HS-27A (cell line): Measurements from ENCODE around the gene DNAJB13.

ENCODE experiments used
- DNase-seq: peaks from one replicate; pipeline ENCODE4 v3.0.0-alpha.2; 2012; ENCODE audit warnings: low read depth, missing footprints

DNAJB13 gene

DNA sequence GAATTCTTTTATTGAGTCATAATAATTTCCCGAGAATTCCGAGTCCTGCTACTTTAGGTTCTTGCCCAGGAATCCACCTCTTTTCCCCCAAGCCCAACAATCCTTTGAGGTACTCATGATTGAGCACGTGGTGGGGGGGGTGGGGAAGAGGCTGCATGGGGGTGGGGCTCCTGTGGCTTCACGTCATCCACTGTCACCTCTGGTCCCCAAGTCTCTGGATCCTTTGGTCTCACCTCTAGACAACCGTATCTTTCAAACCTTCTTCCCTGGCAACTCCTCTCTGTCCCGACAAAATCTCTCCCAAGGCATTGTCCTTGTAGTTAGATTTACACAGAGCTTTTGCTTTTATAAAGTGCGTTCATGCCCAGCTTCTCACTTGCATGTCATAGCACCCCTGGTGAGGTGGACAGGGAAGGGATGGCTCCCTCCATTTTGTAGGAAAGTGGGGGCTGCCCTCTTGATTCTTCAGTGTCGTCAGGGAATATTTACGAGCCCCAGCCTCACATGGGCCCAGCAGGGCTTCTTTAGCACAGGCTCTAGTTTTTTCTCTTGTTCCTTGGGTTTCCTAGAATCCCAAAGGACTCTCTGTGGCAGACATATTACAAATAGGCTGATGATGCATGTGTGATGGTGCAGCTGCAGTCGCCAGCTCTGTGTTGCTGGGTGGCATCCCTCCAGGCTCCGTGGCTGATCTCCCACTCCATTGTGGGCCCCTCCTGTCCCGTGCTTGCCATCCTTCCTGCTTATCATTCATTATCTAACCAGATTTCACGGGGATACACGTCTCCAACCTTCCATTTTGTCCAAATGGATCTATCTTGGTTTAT, 49.7 kb downstream of the DNAJB13 start:
- no peak for DNase-seq

DNA sequence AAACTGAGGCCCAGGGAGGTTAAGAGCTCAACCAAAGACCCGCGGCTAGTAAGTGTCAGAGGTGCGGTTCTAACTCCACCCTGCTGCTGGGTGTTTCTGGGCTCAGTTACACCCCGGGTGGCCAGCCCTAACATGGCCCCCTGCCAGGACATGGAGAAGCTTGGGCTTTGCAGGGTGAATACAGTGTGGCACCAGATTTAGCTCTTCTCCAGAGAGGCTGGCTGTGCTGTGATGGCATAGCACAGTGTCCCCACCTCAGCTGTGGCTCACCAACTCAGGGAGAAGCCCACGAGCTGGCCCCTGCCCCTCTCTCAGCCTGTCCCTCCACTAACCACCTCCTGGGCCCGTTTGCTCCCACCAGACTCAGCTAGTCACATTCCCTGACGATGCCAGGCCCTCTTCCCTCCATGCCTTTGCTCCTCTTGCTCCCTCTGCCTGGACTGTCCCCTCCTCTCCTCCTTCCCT, 51.0 kb downstream of the DNAJB13 start:
- no peak for DNase-seq

DNA sequence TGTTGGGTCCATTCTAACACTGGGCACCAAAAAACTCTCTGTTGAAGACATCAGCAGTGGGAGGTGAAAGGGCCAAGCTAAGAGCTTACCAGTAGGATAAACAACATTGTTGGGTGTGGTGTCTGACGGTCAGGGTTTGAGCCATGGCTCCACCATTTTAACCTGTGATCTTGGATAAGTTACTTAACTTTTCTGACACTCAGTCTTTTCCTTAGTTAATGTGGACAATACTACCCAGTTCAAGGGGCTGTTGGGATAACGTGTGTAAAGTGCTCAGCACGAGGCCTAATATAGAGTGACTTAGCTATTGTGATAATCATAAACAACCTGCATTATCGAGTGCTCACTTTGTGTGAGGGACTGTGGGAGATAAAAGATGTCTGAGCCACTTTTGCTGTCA, 52.0 kb downstream of the DNAJB13 start:
- DNase-seq = no peak

DNA sequence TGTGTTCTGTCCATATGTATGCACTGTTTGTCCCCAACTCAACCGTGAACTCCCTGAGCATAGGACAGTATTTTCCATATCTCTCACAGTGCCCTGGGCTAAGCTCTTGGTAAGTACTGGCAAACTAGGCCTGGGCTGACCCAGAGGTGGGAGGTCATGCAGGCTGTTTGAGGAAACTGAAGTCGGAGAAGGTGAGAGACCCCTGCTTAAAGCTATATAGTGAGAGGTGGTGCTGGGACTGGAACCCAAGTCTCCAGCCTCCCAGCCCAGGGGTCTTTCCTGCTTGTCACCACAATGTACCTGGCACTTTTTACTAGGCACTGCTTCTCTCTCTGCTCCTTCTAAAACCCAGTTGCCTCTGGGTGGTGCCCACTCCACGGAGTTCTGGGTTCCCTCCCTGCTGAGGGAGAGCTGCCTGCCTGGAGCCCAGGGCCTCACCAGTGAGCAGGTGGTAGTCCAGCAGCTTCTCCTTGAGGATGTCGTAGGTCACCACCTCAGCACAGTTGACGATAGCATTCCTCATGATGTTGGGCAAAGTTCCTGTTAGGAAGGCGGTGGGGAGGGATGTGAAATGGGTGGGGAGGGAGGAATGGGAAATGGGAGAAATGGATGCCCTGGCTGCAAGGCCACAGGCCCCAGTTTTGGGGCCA, 53.3 kb downstream of the DNAJB13 start:
- DNase-seq = no peak

DNA sequence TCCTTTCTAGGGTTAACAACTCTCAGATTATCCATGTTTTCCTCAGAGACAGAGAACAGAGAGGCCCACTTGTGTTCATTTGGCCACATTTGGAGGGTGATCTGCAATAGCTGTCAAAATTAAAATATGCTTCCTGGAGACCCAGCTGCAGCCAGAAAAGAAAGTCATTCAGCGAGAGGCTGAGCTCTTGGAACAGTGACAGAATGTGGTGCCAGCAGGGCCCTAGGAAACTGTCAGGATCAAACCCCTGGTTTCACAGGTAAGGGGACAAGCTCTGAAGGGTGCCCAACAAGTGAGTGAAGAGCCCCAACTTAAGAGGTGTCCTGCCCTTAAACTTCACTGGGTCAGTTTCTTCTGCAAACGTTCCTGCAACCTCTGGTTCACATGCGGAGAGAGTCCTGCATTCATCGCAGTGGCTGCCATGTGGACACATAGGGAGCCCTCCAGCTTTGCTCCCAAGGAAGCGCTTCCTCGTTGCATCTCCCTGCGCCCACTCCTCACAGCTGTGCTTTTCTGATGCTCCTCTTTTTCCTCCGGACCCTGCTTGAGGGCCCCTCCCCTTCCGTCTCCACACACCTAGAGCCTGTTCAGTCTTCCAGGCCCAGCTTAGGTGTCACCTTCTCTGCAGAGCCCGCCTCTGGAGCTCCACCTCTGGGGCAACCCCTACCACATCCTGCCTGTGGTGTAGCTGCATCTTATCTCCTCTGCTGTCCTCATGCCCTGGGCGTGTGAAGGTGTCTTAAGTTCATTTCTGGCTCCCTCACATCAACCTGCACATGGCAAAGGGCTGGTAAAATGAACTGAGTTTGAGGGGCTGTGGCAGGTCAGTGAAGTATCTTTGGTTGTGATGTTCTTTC, 54.2 kb downstream of the DNAJB13 start:
- no peak for DNase-seq

DNA sequence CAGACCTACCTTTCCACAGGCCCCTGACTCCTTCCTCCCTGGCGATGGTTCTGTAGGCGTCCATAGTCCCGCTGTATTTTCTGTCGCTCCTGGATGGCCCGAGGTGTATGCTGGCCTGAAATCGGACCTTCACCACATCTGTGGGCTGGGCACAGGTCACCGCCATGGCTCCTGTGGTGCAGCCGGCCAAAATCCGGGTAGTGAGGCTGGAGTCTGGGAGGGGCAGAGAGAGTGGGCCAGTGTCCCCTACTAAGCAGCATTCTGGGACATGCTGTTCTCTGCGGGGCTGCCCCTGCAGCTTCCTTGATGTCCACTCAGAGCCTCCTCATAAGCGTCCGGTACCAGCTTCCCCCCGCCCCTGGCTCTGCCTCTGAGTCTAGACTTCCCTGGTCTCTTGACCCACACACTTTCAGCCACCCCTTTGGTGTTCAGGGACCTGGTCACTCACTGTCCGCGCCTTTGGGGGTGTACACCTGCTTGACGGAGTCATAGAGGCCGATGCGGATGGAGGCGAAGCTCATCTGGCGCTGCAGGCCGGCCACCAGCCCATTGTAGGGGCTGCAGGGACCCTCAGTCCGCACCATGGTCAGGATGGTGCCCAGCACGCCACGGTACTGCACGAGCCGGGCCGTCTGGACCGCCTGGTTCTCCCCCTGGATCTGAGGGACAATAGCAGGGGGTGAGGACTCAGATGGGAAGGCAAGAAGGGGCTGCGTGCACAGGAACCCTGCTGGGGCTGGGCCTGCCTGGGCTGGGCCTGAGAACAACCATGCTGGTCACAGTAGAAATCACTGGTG, 55.1 kb downstream of the DNAJB13 start:
- DNase-seq = no peak

DNA sequence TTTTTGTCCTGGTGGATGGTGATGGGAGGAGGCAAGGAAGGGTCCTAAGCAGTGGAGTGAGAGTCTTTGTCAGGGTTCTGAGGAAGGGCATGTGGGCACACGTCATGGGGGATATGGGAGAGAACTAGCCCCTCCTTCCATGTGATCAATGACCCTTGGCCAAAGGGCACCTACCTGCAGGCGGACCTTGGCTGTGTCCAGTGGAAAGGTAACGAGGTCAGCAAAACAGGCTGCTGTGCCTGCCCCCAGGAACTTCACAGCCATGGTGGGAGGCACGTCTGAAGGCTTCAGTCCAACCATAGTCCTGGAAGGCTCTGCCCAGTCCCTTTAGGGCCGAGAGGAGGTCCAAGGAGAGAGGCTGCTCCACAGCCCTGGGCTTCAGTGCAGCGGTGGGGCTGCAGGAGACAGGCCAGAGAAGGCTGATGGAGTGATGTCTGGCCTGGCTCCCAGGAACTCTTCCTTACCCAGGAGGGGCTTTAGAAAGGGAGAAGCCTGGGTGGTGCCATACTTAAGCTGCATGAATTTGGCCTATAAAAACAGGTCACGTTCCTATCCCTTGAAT, 56.0 kb downstream of the DNAJB13 start:
- no peak for DNase-seq

DNA sequence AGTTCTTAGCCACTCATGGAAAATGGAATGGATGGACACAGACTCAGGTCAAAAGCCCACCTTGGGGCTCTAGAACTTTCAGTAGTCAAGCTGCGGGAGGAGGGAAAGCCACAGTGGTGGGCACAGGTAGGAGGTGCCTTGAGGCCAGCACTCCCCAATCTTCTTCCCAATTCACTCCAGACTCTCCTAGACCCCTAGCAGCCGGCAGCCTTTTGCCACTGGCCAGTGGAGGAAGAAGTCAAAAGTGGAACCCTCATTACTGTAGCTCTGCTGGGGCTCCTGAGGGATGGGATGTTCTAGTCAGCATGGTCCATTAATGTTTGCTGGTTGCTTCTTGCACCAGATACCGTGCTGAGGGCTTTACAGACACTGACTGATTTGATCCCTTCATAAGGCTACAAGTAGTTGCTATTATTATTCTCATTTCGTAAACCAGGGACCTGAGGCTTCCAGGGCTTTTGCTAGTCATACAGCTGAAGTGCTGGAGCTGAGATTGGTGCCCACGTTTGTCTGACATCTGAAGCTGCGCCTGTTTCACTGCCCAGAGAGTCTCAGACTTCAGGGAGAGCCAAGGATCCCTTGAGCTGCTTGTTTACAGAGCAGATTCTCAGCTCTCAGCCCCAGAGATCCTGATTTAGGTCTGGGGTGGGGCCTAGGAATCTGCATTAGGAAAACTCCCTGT, 57.0 kb downstream of the DNAJB13 start:
- no peak for DNase-seq

DNA sequence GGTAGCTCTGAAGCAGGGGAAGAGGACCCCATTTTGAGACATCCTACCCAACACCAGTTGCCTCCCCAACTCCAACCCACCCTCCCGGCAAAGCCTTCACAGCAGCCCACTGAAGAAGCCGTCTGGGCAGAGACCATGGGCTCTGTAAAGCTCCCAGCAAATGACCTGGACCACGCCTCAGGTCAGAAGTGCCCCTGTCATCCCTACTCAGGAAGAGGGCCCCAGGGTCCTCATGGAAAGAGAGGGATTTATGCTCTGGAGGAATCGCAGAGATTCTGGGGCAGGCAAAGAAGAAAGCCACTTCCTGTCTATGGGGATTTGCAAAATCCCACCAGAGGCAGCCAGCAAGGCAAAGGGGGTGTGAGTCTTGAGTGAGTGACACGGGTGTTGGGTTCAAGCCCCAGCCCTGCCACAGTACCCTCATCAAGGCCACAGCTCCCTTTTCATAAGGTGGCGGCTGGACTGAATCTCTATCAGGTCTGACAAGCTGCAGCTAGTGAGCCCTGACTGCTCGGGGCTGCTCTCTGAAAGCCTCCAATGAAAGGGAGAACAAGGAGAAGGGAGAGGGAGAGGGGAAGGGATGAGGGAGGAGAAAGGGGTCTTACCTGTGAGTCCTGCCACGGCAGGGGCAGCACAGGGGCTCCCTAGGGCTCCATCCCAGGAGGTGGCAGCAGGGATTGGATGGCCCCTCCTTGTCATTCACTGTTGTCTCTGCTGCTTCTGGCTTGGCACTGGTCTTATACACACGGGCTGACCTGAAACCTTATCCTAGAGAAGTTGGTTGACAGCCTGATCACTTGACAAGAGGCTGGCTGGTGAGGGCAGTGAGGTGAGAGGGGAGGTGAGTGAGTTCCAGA, 57.8 kb downstream of the DNAJB13 start, which contains the start of gene UCP3:
Gene UCP3, minus strand, starts transcription at position 713 of the 857 bp plus-strand sequence. CDS start 2,043 bp downstream, outside the sequence.
- DNase-seq = no peak

DNA sequence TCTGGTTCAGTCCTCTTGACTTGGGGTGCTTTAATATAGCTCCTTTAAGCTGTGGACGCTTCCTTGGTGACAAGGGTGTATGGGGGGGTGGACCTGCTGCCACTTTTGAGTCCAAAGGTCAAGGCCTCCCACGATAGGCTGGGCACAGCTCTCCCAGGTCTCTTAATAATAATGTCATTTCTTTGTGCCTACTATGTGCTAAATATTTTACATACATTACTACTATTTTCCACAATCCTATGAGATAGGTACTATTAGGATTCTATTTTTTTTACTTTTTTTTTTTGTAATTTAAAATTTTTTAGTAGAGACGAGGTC, 58.4 kb downstream of the DNAJB13 start:
- DNase-seq = no peak

DNA sequence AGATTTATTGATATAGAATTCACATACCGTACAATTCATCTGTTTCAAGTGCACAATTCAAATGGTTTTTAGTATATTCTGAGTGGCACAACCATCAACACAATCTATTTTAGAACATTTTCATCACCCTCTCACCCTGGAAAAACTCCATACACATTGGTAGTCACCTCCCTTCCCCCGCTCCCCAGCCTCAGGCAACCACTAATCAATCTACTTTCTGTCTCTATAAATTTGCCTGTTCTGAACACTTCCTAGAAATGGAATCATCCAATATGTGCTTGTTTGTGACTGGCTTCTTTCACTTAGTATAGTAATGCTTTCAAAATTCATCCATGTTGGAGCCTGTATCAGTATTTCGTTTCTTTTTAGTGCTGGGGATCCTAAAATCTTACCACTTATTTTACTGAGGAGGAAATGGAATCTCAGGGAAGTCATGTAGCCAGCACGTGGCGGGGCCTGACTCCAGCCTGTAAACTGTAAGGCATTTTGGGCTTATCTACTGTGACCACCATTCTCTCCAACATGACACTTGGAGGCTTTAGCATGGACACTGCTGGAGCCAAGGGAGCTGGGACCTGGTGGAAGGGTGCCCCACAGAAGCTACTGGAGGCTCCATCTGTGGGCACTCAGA, 59.0 kb downstream of the DNAJB13 start:
- no peak for DNase-seq

DNA sequence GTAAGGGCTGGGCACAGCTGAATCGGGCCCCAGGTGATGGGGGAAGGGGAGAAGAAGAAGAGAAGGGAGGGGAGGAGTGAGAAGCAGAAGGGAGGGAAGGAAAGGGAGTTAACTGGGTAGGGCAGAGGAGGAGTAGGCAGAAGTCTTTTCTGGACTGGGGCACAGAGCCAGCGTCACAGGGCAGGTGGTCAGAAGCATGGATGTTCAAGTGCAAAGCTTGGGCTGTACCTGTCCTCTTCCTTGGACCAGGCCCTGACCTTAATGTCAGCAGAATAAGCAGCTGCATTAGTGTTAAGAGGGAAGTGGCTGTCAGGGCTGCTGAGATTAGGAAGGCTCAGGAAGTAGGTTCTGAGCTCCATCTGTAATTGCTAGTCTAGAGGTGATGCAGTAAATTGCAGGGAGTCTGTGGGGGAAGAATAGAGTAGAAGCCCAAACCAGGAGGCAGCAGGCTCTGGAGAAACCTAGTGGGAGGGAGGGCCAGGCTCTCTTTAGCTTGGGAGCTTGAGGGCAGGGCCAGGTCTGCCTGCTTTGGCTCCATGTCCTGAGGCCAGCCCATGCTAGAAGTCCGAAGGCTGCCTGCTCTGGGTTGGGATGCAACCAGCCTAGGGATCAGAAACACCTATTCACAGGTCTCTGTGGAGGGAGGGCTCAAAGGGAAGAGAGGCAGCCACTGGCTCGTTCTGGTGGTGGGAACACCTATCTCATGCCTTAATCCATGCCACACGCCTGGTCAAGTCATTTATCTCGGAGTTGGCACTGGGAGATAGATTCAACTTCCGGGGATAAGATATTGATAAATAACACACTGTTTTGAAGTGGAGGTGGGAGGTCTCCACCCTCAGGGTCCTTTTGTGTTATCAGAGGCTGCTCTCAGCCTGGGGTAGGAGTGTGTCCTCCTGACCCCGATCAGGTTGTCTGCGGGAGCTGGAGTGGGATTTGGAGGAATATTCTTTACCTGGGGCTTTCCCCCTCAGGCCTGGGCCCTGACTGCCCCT, 59.8 kb downstream of the DNAJB13 start:
- DNase-seq = no peak

DNA sequence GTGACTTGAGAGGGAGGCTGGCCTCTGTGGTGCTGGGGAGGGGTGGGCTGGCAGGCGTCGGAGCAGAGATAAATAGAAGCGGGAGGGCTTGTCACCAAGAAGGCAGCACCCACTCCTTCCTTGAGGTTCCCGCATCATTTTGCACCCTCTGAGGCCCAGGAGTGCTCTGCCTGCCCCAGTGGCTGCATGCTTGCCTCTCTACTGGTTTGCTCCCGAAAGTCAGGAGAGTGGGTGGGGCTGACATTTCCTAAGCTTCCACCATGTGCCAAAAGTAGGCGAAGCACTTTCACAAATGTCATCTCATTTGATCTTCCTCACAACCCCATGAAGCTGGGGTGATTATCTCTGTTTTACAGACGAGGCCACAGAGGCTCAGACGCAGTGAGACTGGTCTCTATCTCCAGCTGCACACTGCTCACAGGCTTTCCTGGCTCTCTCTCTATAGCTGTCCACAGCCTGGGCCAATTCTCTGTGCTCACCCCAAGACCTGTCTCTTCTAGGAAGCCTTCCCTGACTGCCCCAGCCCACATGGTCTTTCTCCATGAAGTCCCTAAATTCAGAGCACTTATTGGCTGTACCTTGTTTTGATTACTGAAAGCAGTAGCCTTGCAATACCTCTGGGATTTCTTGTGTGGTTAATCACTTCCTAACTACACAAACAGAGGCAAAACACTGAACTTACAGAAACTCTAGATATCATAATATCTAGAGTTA, 60.7 kb downstream of the DNAJB13 start:
- no peak for DNase-seq

DNA sequence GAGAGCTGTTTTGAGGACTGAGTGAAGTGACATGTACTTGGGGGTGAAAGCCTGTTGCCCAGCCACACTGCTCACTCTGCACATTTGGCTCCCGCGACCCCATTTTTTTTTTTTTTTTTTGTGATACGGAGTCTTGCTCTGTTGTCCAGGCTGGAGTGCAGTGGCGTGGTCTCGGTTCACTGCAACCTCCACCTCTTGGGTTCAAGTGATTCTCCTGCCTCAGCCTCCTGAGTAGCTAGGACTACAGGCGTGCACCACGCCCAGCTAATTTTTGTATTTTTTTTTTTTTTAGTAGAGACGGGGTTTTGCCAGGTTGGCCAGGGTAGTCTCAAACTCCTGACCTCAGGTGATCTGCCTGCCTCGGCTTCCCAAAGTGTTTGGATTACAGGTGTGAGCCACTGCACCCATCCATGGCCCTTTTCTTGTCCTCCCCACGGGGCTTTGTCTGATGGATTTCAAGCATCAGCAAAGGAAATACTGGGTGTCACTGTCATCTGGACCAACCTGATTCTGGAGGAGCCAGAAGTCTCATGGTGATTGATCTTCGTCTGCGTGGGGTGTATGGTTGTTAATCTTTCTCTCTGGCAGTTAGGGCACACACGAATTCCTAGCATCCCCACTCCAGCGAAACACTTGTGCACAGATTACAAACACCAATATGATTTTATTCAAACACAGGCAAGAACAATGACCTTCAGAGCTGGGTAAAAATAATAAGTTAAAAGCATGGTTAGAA, 61.4 kb downstream of the DNAJB13 start:
- DNase-seq = no peak

DNA sequence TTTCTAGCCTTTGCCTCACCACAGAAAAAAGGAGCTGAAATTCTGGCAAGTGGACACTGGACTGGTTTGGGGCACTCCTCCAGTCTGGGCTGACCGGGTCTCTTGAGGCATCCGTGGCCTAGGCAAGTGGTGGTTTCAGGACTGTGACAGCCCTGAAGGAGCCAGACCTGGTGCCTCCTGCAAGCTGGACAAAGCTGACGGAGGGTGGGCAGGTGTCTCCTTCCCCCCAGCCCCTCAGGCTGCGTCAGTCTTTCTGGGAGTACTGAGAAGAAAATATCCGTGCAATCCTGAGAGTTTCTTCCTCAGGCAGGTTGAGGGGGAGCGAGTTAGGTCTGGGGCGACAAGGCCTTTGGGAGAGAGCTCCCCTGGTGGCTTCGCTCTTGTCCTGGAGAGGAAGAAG, 62.3 kb downstream of the DNAJB13 start:
- no peak for DNase-seq

DNA sequence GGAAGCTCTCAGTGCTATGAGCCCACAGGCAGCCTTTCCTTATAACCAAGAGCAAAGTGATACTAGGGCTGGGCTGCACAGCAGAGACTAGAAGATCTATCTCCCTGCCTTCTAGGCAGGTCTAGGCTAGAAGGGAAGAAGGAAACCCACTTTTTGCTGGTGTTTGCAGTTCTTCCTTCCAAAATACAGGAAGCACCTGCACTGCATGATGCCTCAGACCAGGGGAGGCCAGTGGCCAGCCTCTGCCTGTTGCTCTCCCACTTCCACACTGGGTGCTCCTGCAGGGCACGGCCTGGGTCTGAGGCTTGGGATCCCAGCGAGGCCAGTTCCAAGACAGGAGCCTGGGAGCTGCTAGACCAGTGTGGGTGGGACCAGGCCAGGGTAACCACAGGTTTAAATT, 64.1 kb downstream of the DNAJB13 start:
- DNase-seq = no peak
